K562 (cell line): ENCODE data around the gene CALD1. TPM values are rescaled to one million over a fixed set of nuclear protein-coding genes. Genes with fewer than 3 reads are reported as not detected.
A peak's percentile ranks its signal among the peaks of the same experiment; 100 is the strongest.

Experiments
- ADNP ChIP-seq: fragments of 200-800 bp; sonication (Bioruptor generic); IDR thresholded peaks from 2 replicates; pipeline ENCODE4 v1.6.1; 2016; ENCODE audit warnings: missing genetic modification characterization, missing compliant biosample characterization
- CREB1 ChIP-seq, 2 experiments: sonication (generic) in 1 of 2; formaldehyde crosslinking in 1 of 2; IDR thresholded peaks; 2 replicates each; pipeline versions ENCODE4 v1.6.1 to v1.8.0; 2012 to 2022; ENCODE audit warnings: inconsistent platforms in 1 of 2, mild to moderate bottlenecking in 1 of 2, missing genetic modification reagents in 1 of 2, moderate library complexity in 1 of 2
- SREBF2 ChIP-seq: sonication (generic); formaldehyde crosslinking; IDR thresholded peaks from 2 replicates; pipeline ENCODE4 v1.4.0; 2020; ENCODE audit warnings: mild to moderate bottlenecking, missing genetic modification reagents
- TFAM ChIP-seq: fragments of 250-450 bp; sonication (Bioruptor Pico); conservative IDR thresholded peaks from 2 replicates; pipeline ENCODE4 v1.5.0; 2021; ENCODE audit warnings: mild to moderate bottlenecking, moderate library complexity
- ZNF324 ChIP-seq: fragments of 250-450 bp; sonication (Bioruptor Pico); IDR thresholded peaks from 2 replicates; pipeline ENCODE4 v1.4.0; 2020; ENCODE audit warnings: mild to moderate bottlenecking
- polyA plus RNA-seq, 8 experiments: library from polyadenylated mRNA; depleted of rRNA in 4 of 8; stranded (reverse) in 5 of 8; unstranded in 3 of 8; fragments of >200 nt; fragmentation: Nextera tagmentation in 2 of 8; fragmentation: Illumina TruSeq in 1 of 8; extraction: Ambion mirVana in 2 of 8; extraction: Trizol in 1 of 8; gene quantifications; 2 replicates each; pipeline versions ENCODE4 v1.2.1 to v1.2.3, GENCODE V29; 2011 to 2014; ENCODE audit warnings: inconsistent platforms in 1 of 8, missing spikeins in 1 of 8
- total RNA-seq, 7 experiments: library from RNA; depleted of rRNA in 6 of 7; stranded (reverse); fragments of >200 nt in 6 of 7; fragmentation: Illumina TruSeq in 2 of 7; extraction: Trizol in 2 of 7; gene quantifications; 2 replicates each; pipeline versions ENCODE4 v1.2.1 to v1.2.3, GENCODE V29; 2011 to 2021; ENCODE audit warnings: low replicate concordance in 1 of 7
- TF ChIP-seq, protein P1 (sequence below): fragments of 450-650 bp; formaldehyde crosslinking; IDR thresholded peaks from 2 replicates; pipeline ENCODE4 v1.4.0; 2020; ENCODE audit warnings: mild to moderate bottlenecking
- TF ChIP-seq, protein P2 (sequence below): fragments of 250-450 bp; sonication (Bioruptor Pico); IDR thresholded peaks from 2 replicates; pipeline ENCODE4 v1.9.0; 2021; ENCODE audit warnings: mild to moderate bottlenecking
- TF ChIP-seq, protein P3 (sequence below): sonication (generic); formaldehyde crosslinking; IDR thresholded peaks from 2 replicates; pipeline ENCODE4 v1.8.0; 2022; ENCODE audit warnings: mild to moderate bottlenecking, low read depth, missing genetic modification reagents
- TF ChIP-seq, protein P4 (sequence below): sonication (generic); formaldehyde crosslinking; IDR thresholded peaks from 2 replicates; pipeline ENCODE4 v1.8.0; 2022; ENCODE audit warnings: mild to moderate bottlenecking, missing genetic modification reagents
- TF ChIP-seq, protein P5 (sequence below): fragments of 450-650 bp; IDR thresholded peaks from 2 replicates; pipeline ENCODE4 v1.6.1; 2016; ENCODE audit warnings: mild to moderate bottlenecking, moderate library complexity

The CALD1 gene
- total and polyA plus RNA-seq, 9 of the 15 experiments (the other 6 are each of a cell fraction or from before 2014, with no cell fraction given) = 0.40 TPM; not detected in 8

DNA sequence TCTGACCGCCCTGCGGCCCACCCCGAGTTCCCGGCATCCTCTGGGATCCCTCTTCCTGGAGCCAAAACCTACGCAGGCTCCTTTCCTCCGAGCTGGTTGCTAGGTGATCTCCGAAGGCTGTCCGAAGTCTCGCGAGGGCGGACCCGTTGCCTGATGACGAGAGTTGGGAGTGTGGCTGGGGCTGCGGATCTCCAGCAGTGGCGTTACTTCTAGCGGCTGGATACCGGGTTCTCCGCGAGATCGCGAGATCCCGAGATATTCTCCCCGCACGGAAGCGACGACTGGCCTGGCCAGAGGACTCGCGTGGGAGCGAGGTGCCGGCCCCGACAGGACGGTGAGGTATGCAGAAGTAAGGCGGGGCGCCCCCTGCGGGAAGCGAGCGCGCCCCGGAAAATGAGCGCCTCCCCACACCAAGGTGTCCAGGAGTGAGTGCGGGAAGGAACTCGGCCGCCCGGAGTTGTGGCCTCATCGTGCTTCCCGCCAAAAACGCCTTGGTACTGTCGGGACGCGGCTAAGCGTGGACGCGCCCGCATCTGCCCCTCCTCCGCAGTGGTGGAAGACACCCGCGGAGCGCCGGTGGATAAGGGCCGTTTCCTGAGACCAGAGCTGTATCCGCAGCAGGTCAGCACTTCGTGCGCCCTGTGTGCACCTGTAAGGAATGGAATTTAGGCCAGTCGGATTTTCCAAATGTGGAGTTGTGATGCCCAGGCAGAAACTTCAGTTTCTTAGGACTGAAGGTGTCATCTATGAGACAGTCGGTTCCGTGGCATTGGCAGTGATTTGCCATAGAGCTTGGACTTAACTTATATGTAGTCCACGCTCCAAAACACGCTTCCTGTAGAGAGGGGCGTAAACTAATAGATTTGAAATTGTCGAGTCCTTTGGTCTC is 207.2 kb downstream of the CALD1 start, which contains the start of gene AGBL3 (continued):
- TF ChIP-seq, protein P1, sequence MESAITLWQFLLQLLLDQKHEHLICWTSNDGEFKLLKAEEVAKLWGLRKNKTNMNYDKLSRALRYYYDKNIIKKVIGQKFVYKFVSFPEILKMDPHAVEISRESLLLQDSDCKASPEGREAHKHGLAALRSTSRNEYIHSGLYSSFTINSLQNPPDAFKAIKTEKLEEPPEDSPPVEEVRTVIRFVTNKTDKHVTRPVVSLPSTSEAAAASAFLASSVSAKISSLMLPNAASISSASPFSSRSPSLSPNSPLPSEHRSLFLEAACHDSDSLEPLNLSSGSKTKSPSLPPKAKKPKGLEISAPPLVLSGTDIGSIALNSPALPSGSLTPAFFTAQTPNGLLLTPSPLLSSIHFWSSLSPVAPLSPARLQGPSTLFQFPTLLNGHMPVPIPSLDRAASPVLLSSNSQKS (CRISPR knock-in tag) = no peak
- TF ChIP-seq, protein P2, sequence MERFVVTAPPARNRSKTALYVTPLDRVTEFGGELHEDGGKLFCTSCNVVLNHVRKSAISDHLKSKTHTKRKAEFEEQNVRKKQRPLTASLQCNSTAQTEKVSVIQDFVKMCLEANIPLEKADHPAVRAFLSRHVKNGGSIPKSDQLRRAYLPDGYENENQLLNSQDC = no peak
- TF ChIP-seq, protein P3, sequence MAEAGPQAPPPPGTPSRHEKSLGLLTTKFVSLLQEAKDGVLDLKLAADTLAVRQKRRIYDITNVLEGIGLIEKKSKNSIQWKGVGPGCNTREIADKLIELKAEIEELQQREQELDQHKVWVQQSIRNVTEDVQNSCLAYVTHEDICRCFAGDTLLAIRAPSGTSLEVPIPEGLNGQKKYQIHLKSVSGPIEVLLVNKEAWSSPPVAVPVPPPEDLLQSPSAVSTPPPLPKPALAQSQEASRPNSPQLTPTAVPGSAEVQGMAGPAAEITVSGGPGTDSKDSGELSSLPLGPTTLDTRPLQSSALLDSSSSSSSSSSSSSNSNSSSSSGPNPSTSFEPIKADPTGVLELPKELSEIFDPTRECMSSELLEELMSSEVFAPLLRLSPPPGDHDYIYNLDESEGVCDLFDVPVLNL (CRISPR knock-in tag) = peak; percentile 81
- TF ChIP-seq SREBF2 (CRISPR knock-in tag) = no peak; the same call in 1 of the 2 replicates
- TF ChIP-seq, protein P4, sequence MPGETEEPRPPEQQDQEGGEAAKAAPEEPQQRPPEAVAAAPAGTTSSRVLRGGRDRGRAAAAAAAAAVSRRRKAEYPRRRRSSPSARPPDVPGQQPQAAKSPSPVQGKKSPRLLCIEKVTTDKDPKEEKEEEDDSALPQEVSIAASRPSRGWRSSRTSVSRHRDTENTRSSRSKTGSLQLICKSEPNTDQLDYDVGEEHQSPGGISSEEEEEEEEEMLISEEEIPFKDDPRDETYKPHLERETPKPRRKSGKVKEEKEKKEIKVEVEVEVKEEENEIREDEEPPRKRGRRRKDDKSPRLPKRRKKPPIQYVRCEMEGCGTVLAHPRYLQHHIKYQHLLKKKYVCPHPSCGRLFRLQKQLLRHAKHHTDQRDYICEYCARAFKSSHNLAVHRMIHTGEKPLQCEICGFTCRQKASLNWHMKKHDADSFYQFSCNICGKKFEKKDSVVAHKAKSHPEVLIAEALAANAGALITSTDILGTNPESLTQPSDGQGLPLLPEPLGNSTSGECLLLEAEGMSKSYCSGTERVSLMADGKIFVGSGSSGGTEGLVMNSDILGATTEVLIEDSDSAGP = peak; percentile 78; the same call in 1 of the 2 replicates
- peak; percentile 59 for TF ChIP-seq CREB1 (IDR thresholded peaks at IDR 0.05)
- peak; percentile 75 for TF ChIP-seq CREB1 (CRISPR knock-in tag; IDR thresholded peaks at IDR 0.05)
- TF ChIP-seq ZNF324 (CRISPR knock-in tag) = 0 out of 2 replicates have a peak, but pooled peaks have one; percentile 45
- TF ChIP-seq TFAM (CRISPR knock-in tag) = no peak
- TF ChIP-seq ADNP (tag) = no peak
- TF ChIP-seq, protein P5, sequence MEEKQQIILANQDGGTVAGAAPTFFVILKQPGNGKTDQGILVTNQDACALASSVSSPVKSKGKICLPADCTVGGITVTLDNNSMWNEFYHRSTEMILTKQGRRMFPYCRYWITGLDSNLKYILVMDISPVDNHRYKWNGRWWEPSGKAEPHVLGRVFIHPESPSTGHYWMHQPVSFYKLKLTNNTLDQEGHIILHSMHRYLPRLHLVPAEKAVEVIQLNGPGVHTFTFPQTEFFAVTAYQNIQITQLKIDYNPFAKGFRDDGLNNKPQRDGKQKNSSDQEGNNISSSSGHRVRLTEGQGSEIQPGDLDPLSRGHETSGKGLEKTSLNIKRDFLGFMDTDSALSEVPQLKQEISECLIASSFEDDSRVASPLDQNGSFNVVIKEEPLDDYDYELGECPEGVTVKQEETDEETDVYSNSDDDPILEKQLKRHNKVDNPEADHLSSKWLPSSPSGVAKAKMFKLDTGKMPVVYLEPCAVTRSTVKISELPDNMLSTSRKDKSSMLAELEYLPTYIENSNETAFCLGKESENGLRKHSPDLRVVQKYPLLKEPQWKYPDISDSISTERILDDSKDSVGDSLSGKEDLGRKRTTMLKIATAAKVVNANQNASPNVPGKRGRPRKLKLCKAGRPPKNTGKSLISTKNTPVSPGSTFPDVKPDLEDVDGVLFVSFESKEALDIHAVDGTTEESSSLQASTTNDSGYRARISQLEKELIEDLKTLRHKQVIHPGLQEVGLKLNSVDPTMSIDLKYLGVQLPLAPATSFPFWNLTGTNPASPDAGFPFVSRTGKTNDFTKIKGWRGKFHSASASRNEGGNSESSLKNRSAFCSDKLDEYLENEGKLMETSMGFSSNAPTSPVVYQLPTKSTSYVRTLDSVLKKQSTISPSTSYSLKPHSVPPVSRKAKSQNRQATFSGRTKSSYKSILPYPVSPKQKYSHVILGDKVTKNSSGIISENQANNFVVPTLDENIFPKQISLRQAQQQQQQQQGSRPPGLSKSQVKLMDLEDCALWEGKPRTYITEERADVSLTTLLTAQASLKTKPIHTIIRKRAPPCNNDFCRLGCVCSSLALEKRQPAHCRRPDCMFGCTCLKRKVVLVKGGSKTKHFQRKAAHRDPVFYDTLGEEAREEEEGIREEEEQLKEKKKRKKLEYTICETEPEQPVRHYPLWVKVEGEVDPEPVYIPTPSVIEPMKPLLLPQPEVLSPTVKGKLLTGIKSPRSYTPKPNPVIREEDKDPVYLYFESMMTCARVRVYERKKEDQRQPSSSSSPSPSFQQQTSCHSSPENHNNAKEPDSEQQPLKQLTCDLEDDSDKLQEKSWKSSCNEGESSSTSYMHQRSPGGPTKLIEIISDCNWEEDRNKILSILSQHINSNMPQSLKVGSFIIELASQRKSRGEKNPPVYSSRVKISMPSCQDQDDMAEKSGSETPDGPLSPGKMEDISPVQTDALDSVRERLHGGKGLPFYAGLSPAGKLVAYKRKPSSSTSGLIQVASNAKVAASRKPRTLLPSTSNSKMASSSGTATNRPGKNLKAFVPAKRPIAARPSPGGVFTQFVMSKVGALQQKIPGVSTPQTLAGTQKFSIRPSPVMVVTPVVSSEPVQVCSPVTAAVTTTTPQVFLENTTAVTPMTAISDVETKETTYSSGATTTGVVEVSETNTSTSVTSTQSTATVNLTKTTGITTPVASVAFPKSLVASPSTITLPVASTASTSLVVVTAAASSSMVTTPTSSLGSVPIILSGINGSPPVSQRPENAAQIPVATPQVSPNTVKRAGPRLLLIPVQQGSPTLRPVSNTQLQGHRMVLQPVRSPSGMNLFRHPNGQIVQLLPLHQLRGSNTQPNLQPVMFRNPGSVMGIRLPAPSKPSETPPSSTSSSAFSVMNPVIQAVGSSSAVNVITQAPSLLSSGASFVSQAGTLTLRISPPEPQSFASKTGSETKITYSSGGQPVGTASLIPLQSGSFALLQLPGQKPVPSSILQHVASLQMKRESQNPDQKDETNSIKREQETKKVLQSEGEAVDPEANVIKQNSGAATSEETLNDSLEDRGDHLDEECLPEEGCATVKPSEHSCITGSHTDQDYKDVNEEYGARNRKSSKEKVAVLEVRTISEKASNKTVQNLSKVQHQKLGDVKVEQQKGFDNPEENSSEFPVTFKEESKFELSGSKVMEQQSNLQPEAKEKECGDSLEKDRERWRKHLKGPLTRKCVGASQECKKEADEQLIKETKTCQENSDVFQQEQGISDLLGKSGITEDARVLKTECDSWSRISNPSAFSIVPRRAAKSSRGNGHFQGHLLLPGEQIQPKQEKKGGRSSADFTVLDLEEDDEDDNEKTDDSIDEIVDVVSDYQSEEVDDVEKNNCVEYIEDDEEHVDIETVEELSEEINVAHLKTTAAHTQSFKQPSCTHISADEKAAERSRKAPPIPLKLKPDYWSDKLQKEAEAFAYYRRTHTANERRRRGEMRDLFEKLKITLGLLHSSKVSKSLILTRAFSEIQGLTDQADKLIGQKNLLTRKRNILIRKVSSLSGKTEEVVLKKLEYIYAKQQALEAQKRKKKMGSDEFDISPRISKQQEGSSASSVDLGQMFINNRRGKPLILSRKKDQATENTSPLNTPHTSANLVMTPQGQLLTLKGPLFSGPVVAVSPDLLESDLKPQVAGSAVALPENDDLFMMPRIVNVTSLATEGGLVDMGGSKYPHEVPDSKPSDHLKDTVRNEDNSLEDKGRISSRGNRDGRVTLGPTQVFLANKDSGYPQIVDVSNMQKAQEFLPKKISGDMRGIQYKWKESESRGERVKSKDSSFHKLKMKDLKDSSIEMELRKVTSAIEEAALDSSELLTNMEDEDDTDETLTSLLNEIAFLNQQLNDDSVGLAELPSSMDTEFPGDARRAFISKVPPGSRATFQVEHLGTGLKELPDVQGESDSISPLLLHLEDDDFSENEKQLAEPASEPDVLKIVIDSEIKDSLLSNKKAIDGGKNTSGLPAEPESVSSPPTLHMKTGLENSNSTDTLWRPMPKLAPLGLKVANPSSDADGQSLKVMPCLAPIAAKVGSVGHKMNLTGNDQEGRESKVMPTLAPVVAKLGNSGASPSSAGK = peak; percentile 99
